Immature natural killer cell (primary cell): ENCODE data around the gene CRMP1. TPM values are rescaled to one million over a fixed set of nuclear protein-coding genes. Genes with fewer than 3 reads are reported as not detected.

Experiments used
- DNase-seq, 3 donors: peaks; one replicate each; pipeline ENCODE4 v3.0.0; 2022; ENCODE audit warnings: mixed read lengths in 1 of 3
- H3K27ac Mint-ChIP-seq, 6 donors: one replicate each; pipeline ENCODE4 v1.8.0; 2020; ENCODE audit warnings: mixed read lengths in 6 of 6, mild to moderate bottlenecking in 5 of 6, inconsistent platforms in 4 of 6, moderate library complexity in 3 of 6
- H3K27me3 Mint-ChIP-seq, 3 donors: one replicate each; pipeline ENCODE4 v1.8.0; 2020 to 2021; ENCODE audit warnings: low read depth in 3 of 3, mild to moderate bottlenecking in 3 of 3, mixed read lengths in 3 of 3, moderate library complexity in 3 of 3, inconsistent platforms in 1 of 3
- H3K36me3 Mint-ChIP-seq, 3 donors: one replicate each; pipeline ENCODE4 v1.8.0; 2020; ENCODE audit warnings: mixed read lengths in 3 of 3, inconsistent platforms in 2 of 3, mild to moderate bottlenecking in 2 of 3
- H3K4me1 Mint-ChIP-seq, 2 donors: one replicate each; pipeline ENCODE4 v1.8.0; 2020; ENCODE audit warnings: inconsistent platforms in 2 of 2, mild to moderate bottlenecking in 2 of 2, mixed read lengths in 2 of 2, moderate library complexity in 1 of 2
- H3K4me3 Mint-ChIP-seq, 5 donors: one replicate each; pipeline ENCODE4 v1.8.0; 2020; ENCODE audit warnings: mild to moderate bottlenecking in 5 of 5, mixed read lengths in 5 of 5, inconsistent platforms in 3 of 5, moderate library complexity in 3 of 5
- H3K9me3 Mint-ChIP-seq, 6 donors: one replicate each; pipeline ENCODE4 v1.8.0; 2020; ENCODE audit warnings: mild to moderate bottlenecking in 6 of 6, mixed read lengths in 6 of 6, inconsistent platforms in 4 of 6, moderate library complexity in 3 of 6
- polyA plus RNA-seq, 3 donors: library from polyadenylated mRNA; unstranded; fragments of 300-500 nt; fragmentation: Illumina TruSeq; gene quantifications; one replicate each; pipeline ENCODE4 v1.2.3, GENCODE V29; 2021

The CRMP1 gene
- polyA plus RNA-seq, 3 donors from 2014 or later: not detected

- no peak for DNase-seq
- Mint-ChIP-seq H3K4me1 (no peaks in the 10 kb centered on the region), H3K27ac (no peak overlapping the region), H3K36me3 (peaks cover 0 to 4% (median 0%) of the 10 kb centered on the region in 3 donors), H3K27me3 (peaks cover 3 to 10% (median 5%) of the 10 kb centered on the region in 3 donors), H3K4me3 (no peak overlapping the region), H3K9me3 (peaks cover 0 to 24% (median 6%) of the 10 kb centered on the region in 6 donors)
Measured at GRCh38 chr4:5912614-5913019, 19.7 kb upstream of the CRMP1 start.

GRCh38 chr4:5908876-5909427 lies 16.1 kb upstream of the CRMP1 start:
- Mint-ChIP-seq H3K9me3 (peaks cover 2 to 28% (median 6%) of the 10 kb centered on the region in 6 donors), H3K4me3 (no peak overlapping the region), H3K4me1 (no peaks in the 10 kb centered on the region), H3K27ac (no peak overlapping the region), H3K27me3 (peaks cover 5 to 11% (median 9%) of the 10 kb centered on the region in 3 donors), H3K36me3 (peaks cover 0 to 4% (median 0%) of the 10 kb centered on the region in 3 donors)
- no peak for DNase-seq

GRCh38 chr4:5906191-5906590 lies 13.3 kb upstream of the CRMP1 start:
- peaks cover 2 to 28% (median 6%) of the 10 kb centered on the region in 6 donors for H3K9me3 Mint-ChIP-seq
- no peak for DNase-seq
- H3K27me3 Mint-ChIP-seq: peaks cover 5 to 6% (median 6%) of the 10 kb centered on the region in 3 donors
- H3K27ac Mint-ChIP-seq: no peak overlapping the region
- H3K36me3 Mint-ChIP-seq: peaks cover 0 to 7% (median 0%) of the 10 kb centered on the region in 3 donors
- H3K4me3 Mint-ChIP-seq: no peak overlapping the region
- H3K4me1 Mint-ChIP-seq: no peaks in the 10 kb centered on the region

- Mint-ChIP-seq H3K4me1 (no peaks in the 10 kb centered on the region), H3K4me3 (no peak overlapping the region), H3K27me3 (peaks cover 5 to 7% (median 6%) of the 10 kb centered on the region in 3 donors), H3K36me3 (peaks cover 0 to 7% (median 0%) of the 10 kb centered on the region in 3 donors), H3K27ac (no peak overlapping the region), H3K9me3 (peaks cover 2 to 28% (median 6%) of the 10 kb centered on the region in 6 donors)
- no peak for DNase-seq
Measured at GRCh38 chr4:5905714-5906113, 12.8 kb upstream of the CRMP1 start.

GRCh38 chr4:5900844-5901243 lies 8.0 kb upstream of the CRMP1 start:
- Mint-ChIP-seq H3K9me3 (peaks cover 0 to 4% (median 0%) of the 10 kb centered on the region in 6 donors), H3K4me3 (no peak overlapping the region), H3K4me1 (no peaks in the 10 kb centered on the region), H3K27me3 (peaks cover 2 to 10% (median 2%) of the 10 kb centered on the region in 3 donors), H3K27ac (no peak overlapping the region), H3K36me3 (peaks cover 0 to 6% (median 0%) of the 10 kb centered on the region in 3 donors)
- DNase-seq: no peak

GRCh38 chr4:5899881-5900280 lies 7.0 kb upstream of the CRMP1 start:
- Mint-ChIP-seq H3K27me3 (peaks cover 0 to 10% (median 4%) of the 10 kb centered on the region in 3 donors), H3K27ac (no peak overlapping the region), H3K36me3 (peaks cover 0 to 6% (median 0%) of the 10 kb centered on the region in 3 donors), H3K4me1 (no peaks in the 10 kb centered on the region), H3K4me3 (no peak overlapping the region), H3K9me3 (peaks cover 0 to 4% (median 0%) of the 10 kb centered on the region in 6 donors)
- no peak for DNase-seq

GRCh38 chr4:5899396-5899795 lies 6.5 kb upstream of the CRMP1 start:
- no peak overlapping the region for H3K4me3 Mint-ChIP-seq
- peaks cover 0 to 4% (median 0%) of the 10 kb centered on the region in 6 donors for H3K9me3 Mint-ChIP-seq
- DNase-seq: no peak
- no peak overlapping the region for H3K27ac Mint-ChIP-seq
- H3K27me3 Mint-ChIP-seq: peaks cover 2 to 10% (median 7%) of the 10 kb centered on the region in 3 donors
- H3K36me3 Mint-ChIP-seq: peaks cover 0 to 6% (median 0%) of the 10 kb centered on the region in 3 donors
- H3K4me1 Mint-ChIP-seq: no peaks in the 10 kb centered on the region

GRCh38 chr4:5897674-5898073 lies 4.8 kb upstream of the CRMP1 start:
- Mint-ChIP-seq H3K27me3 (peaks cover 10 to 16% (median 11%) of the 10 kb centered on the region in 3 donors), H3K36me3 (peaks cover 0 to 3% (median 0%) of the 10 kb centered on the region in 3 donors)

GRCh38 chr4:5895287-5895686 lies 2.4 kb upstream of the CRMP1 start:
- Mint-ChIP-seq H3K9me3 (peaks cover 0 to 4% (median 0%) of the 10 kb centered on the region in 6 donors), H3K4me3 (no peak overlapping the region), H3K36me3 (peaks cover 0 to 3% (median 0%) of the 10 kb centered on the region in 3 donors), H3K4me1 (peaks cover 5 to 9% of the 10 kb centered on the region in 2 donors), H3K27ac (no peak overlapping the region), H3K27me3 (peaks cover 13 to 25% (median 22%) of the 10 kb centered on the region in 3 donors)
- DNase-seq: no peak

More at GRCh38 chr4:5897674-5898073, 4.8 kb upstream of the CRMP1 start:
- Mint-ChIP-seq H3K4me3 (no peak overlapping the region), H3K27ac (no peak overlapping the region), H3K9me3 (peaks cover 0 to 4% (median 0%) of the 10 kb centered on the region in 6 donors), H3K4me1 (peaks cover 3 to 5% of the 10 kb centered on the region in 2 donors)
- DNase-seq: no peak

GRCh38 chr4:5894266-5894665 lies 1.4 kb upstream of the CRMP1 start:
- Mint-ChIP-seq H3K27me3 (peaks cover 16 to 28% (median 27%) of the 10 kb centered on the region in 3 donors), H3K4me3 (no peak overlapping the region), H3K27ac (no peak overlapping the region), H3K36me3 (peaks cover 0 to 3% (median 0%) of the 10 kb centered on the region in 3 donors), H3K9me3 (peaks cover 0 to 4% (median 0%) of the 10 kb centered on the region in 6 donors), H3K4me1 (peaks cover 5 to 11% of the 10 kb centered on the region in 2 donors)
- DNase-seq: no peak

- no peak for DNase-seq
- H3K36me3 Mint-ChIP-seq: peaks cover 0 to 3% (median 0%) of the 10 kb centered on the region in 3 donors
- peaks cover 5 to 11% of the 10 kb centered on the region in 2 donors for H3K4me1 Mint-ChIP-seq
- H3K9me3 Mint-ChIP-seq: peaks cover 0 to 4% (median 0%) of the 10 kb centered on the region in 6 donors
- H3K27ac Mint-ChIP-seq: no peak overlapping the region
- peaks cover 19 to 30% (median 30%) of the 10 kb centered on the region in 3 donors for H3K27me3 Mint-ChIP-seq
- peak overlapping the region in 1 of 5 donors; percentile 59 for H3K4me3 Mint-ChIP-seq
Measured at GRCh38 chr4:5893591-5893990, 705 bp upstream of the CRMP1 start.

GRCh38 chr4:5892323-5893003 lies 423 bp downstream of the CRMP1 start:
- peaks cover 0 to 3% (median 0%) of the 10 kb centered on the region in 3 donors for H3K36me3 Mint-ChIP-seq
- no peak overlapping the region for H3K4me3 Mint-ChIP-seq
- H3K27me3 Mint-ChIP-seq: peaks cover 19 to 30% (median 30%) of the 10 kb centered on the region in 3 donors
- no peak overlapping the region for H3K27ac Mint-ChIP-seq
- H3K9me3 Mint-ChIP-seq: peaks cover 0 to 4% (median 0%) of the 10 kb centered on the region in 6 donors
- no peak for DNase-seq
- H3K4me1 Mint-ChIP-seq: peaks cover 5 to 11% of the 10 kb centered on the region in 2 donors

- no peak for DNase-seq
- peaks cover 0 to 3% (median 0%) of the 10 kb centered on the region in 6 donors for H3K9me3 Mint-ChIP-seq
- H3K27ac Mint-ChIP-seq: no peak overlapping the region
- H3K27me3 Mint-ChIP-seq: peaks cover 18 to 33% (median 30%) of the 10 kb centered on the region in 3 donors
- no peak overlapping the region for H3K4me3 Mint-ChIP-seq
- H3K4me1 Mint-ChIP-seq: peaks cover 5 to 11% of the 10 kb centered on the region in 2 donors
- H3K36me3 Mint-ChIP-seq: peaks cover 0 to under 1% (median 0%) of the 10 kb centered on the region in 3 donors
Measured at GRCh38 chr4:5891563-5892322, 1.1 kb downstream of the CRMP1 start.
